HepG2 (cell line): Measurements from ENCODE around the gene USP10. TPM values are rescaled to one million over a fixed set of nuclear protein-coding genes. Genes with fewer than 3 reads are reported as not detected.

Source experiments
- ATAC-seq: fragments of 200-7000 bp; cut with Tn5 transposase; 3 replicates; pipeline ENCODE4 v1.9.1; 2020; ENCODE audit warnings: mild to moderate bottlenecking, moderate library complexity
- BruUV-seq: library from RNA; stranded (reverse); fragments of 400-500 nt; replicated peaks from 2 replicates; lab custom pipeline; 2021; lab: Mats Ljungman, UMichigan
- CTCF ChIA-PET: fragments of 300-600 bp; formaldehyde crosslinking; extraction: SDS; loops from one replicate; lab custom pipeline; 2021; ENCODE audit warnings: low total read pairs, inconsistent platforms, low intra/inter-chr PET ratio; lab: Yijun Ruan, JAX
- POLR2A ChIA-PET: fragments of 350-600 bp; sonication (Branson Sonifier 250); formaldehyde crosslinking; loops from one replicate; lab custom pipeline; 2020; ENCODE audit warnings: antibody characterized with exemption, inconsistent platforms; lab: Yijun Ruan, JAX
- DNase-seq: peaks from one replicate; pipeline ENCODE4 v3.0.0-alpha.2; 2015; ENCODE audit warnings: low spot score
- FAIRE-seq: peaks from 3 replicates; lab custom pipeline; 2011; peaks lifted over from hg19 to GRCh38; lab: Jason Lieb, UNC
- H2AFZ ChIP-seq: one replicate; pipeline ENCODE4 v1.6.1; 2011; ENCODE audit warnings: low read length, inconsistent platforms
- H3K27ac ChIP-seq: fragments of 300-600 bp; 3 replicates; pipeline ENCODE4 v1.8.0; 2011; ENCODE audit warnings: mixed run types, mild to moderate bottlenecking, mixed read lengths, low read length, inconsistent platforms; ENCODE audit not compliant: insufficient read depth; ENCODE audit errors: extremely low read length
- H3K27me3 ChIP-seq, 2 experiments: fragments of 200-600 bp in 1 of 2; 2 replicates in 1 of 2; 3 replicates in 1 of 2; pipeline versions ENCODE4 v1.6.0 to v1.8.0; 2011; ENCODE audit warnings: low read length in 2 of 2, mild to moderate bottlenecking in 2 of 2, moderate library complexity in 2 of 2, inconsistent platforms in 1 of 2; ENCODE audit not compliant: insufficient read depth in 2 of 2, control insufficient read depth in 1 of 2
- H3K36me3 ChIP-seq, 2 experiments: fragments of 200-600 bp in 1 of 2; replicated peaks in 1 of 2; 2 replicates in 1 of 2; 3 replicates in 1 of 2; pipeline versions ENCODE4 v1.5.1 to v1.8.0; 2011; ENCODE audit warnings: low read length in 2 of 2, inconsistent platforms in 1 of 2; ENCODE audit not compliant: insufficient read depth in 2 of 2, control insufficient read depth in 1 of 2
- H3K4me1 ChIP-seq: 2 replicates; pipeline ENCODE4 v1.5.1; 2012; ENCODE audit warnings: low read length, inconsistent platforms; ENCODE audit not compliant: insufficient read depth
- H3K4me2 ChIP-seq: 2 replicates; pipeline ENCODE4 v1.6.0; 2011; ENCODE audit warnings: low read depth, low read length, inconsistent platforms
- H3K4me3 ChIP-seq, 3 experiments: fragments of 200-600 bp in 1 of 3; sonication (generic), shearing (Covaris generic) in 1 of 3; replicated peaks in 1 of 3; 2 replicates each; pipeline ENCODE4 v1.5.1; 2011 to 2016; ENCODE audit warnings: low read length in 3 of 3, inconsistent platforms in 2 of 3, low read depth in 2 of 3, mild to moderate bottlenecking in 2 of 3, control low read depth in 1 of 3, mixed read lengths in 1 of 3; ENCODE audit not compliant: insufficient read depth in 1 of 3
- H3K79me2 ChIP-seq: one replicate; pipeline ENCODE4 v1.6.1; 2011; ENCODE audit warnings: low read length, inconsistent platforms; ENCODE audit not compliant: insufficient read depth
- H3K9ac ChIP-seq: 2 replicates; pipeline ENCODE4 v1.6.0; 2011; ENCODE audit warnings: mild to moderate bottlenecking, low read depth, low read length, inconsistent platforms; ENCODE audit not compliant: insufficient read depth
- H3K9me3 ChIP-seq: 2 replicates; pipeline ENCODE4 v1.5.1; 2012; ENCODE audit warnings: mild to moderate bottlenecking, low read length
- H4K20me1 ChIP-seq: 2 replicates; pipeline ENCODE4 v1.6.0; 2011; ENCODE audit warnings: inconsistent platforms, mild to moderate bottlenecking, low read length, moderate library complexity; ENCODE audit not compliant: insufficient read depth
- ELF1 ChIP-seq: sonication (generic); formaldehyde crosslinking; IDR thresholded peaks from 2 replicates; pipeline ENCODE4 v1.4.0; 2020; ENCODE audit warnings: missing genetic modification reagents
- MEIS2 ChIP-seq: sonication (generic); formaldehyde crosslinking; IDR thresholded peaks from 2 replicates; pipeline ENCODE4 v1.9.0; 2021; ENCODE audit warnings: mild to moderate bottlenecking, missing genetic modification reagents
- PAXIP1 ChIP-seq: sonication (generic); formaldehyde crosslinking; conservative IDR thresholded peaks from 2 replicates; pipeline ENCODE4 v1.4.0; 2020; ENCODE audit warnings: mild to moderate bottlenecking, missing genetic modification reagents, moderate library complexity
- ZBTB37 ChIP-seq: sonication (generic); formaldehyde crosslinking; IDR thresholded peaks from 2 replicates; pipeline ENCODE4 v1.4.0; 2020; ENCODE audit warnings: mild to moderate bottlenecking, missing genetic modification reagents
- ZBTB38 ChIP-seq: sonication (generic); formaldehyde crosslinking; IDR thresholded peaks from 2 replicates; pipeline ENCODE4 v1.5.1; 2020; ENCODE audit warnings: mild to moderate bottlenecking, missing genetic modification reagents
- ZFP41 ChIP-seq: sonication (generic); formaldehyde crosslinking; IDR thresholded peaks from 2 replicates; pipeline ENCODE4 v1.4.0; 2020; ENCODE audit warnings: mild to moderate bottlenecking, missing genetic modification reagents, borderline replicate concordance
- ZNF33A ChIP-seq: sonication (generic); formaldehyde crosslinking; IDR thresholded peaks from 2 replicates; pipeline ENCODE4 v1.5.1; 2020; ENCODE audit warnings: missing genetic modification reagents, mild to moderate bottlenecking, moderate library complexity, borderline replicate concordance
- ZNF441 ChIP-seq: sonication (generic); formaldehyde crosslinking; IDR thresholded peaks from 2 replicates; pipeline ENCODE4 v1.7.0; 2021; ENCODE audit warnings: missing genetic modification reagents, borderline replicate concordance
- ZNF687 ChIP-seq: sonication (generic); formaldehyde crosslinking; IDR thresholded peaks from 2 replicates; pipeline ENCODE4 v1.5.1; 2020; ENCODE audit warnings: mild to moderate bottlenecking, missing genetic modification reagents, moderate library complexity
- WGBS: methylation state at CpG from one replicate; pipeline ENCODE4 v1.1.6; 2017; ENCODE audit warnings: low lambda C conversion rate; 5-methylcytosine and 5-hydroxymethylcytosine counted together
- in situ Hi-C: cut with HindIII; loops from 2 replicates; pipeline ENCODE4 v1.10.0; 2017; ENCODE audit warnings: low pct_unique_long_range_greater_than_20kb; ENCODE audit not compliant: extremely low pct_ligation_motif_present
- intact Hi-C: fragments of 100-400 bp; cut with micrococcal nuclease; formaldehyde crosslinking; loops from one replicate; pipeline ENCODE4 v1.10.0; 2022; ENCODE audit not compliant: unreplicated experiment
- polyA plus RNA-seq, 8 experiments: library from polyadenylated mRNA; depleted of rRNA in 3 of 8; stranded (reverse) in 7 of 8; unstranded in 1 of 8; fragments of >200 nt; fragmentation: Illumina TruSeq in 4 of 8; extraction: Trizol in 4 of 8; gene quantifications; 2 replicates each; pipeline versions ENCODE4 v1.2.1 to v1.2.3, GENCODE V29; 2011 to 2016; ENCODE audit warnings: low read depth in 4 of 8, missing spikeins in 1 of 8, mixed read lengths in 1 of 8; ENCODE audit not compliant: insufficient read depth in 1 of 8
- total RNA-seq, 5 experiments: library from RNA; depleted of rRNA; stranded (reverse); fragments of >200 nt; fragmentation: Illumina TruSeq; extraction: Trizol; gene quantifications; 2 replicates each; pipeline ENCODE4 v1.2.3, GENCODE V29; 2016; ENCODE audit warnings: low read depth in 1 of 5

The USP10 gene
- total and polyA plus RNA-seq, 2 of the 13 experiments (the other 11 are each of a cell fraction or from before 2014, with no cell fraction given), result 79.1 to 122 TPM

- TF ChIP-seq ZFP41 (CRISPR knock-in tag), result no peak
- no peak for TF ChIP-seq ELF1 (CRISPR knock-in tag)
These were observed 32.0 kb upstream of the USP10 start (continued) for GRCh38 chr16:84667600-84668309.

- H3K36me3 ChIP-seq, result no peaks in the 10 kb centered on the region
- H3K27me3 ChIP-seq, result 0 out of 5 replicates have a peak, but pooled peaks cover 0 to 17% of the 10 kb centered on the region in 2 experiments
- in situ Hi-C loops, result loop anchor here (5.0 kb wide), 1 partner anchor 57 kb away; no protein-coding TSS in a partner anchor
- no peaks in the 10 kb centered on the region for H3K9me3 ChIP-seq
- H3K27ac ChIP-seq, result no peak overlapping the region
- ATAC-seq (peak; percentile 49), DNase-seq (no peak), FAIRE-seq (no peak)
- POLR2A ChIA-PET, result no interaction called here
- H3K79me2 ChIP-seq, result no peaks in the 10 kb centered on the region
- H3K4me2 ChIP-seq, result no peak overlapping the region
- no peak overlapping the region for H2AFZ ChIP-seq
- peaks cover 20% of the 10 kb centered on the region for H3K4me1 ChIP-seq
- BruUV-seq, result no TSS peak
- H3K9ac ChIP-seq, result no peak overlapping the region
- WGBS, result 58% methylated on average over 10 of the region's 12 CpGs
- H3K4me3 ChIP-seq, result no peak overlapping the region
- CTCF ChIA-PET, result no interaction called here
- intact Hi-C loops, result no loop called here
- H4K20me1 ChIP-seq, result no peaks in the 10 kb centered on the region
- TF ChIP-seq ZBTB38 (CRISPR knock-in tag), result peak; percentile 61; the same call in 1 of the 2 replicates
- no peak for TF ChIP-seq PAXIP1 (CRISPR knock-in tag)
- no peak for TF ChIP-seq ZNF441 (CRISPR knock-in tag)
- no peak for TF ChIP-seq ZBTB37 (CRISPR knock-in tag)
- TF ChIP-seq MEIS2 (CRISPR knock-in tag), result no peak
- peak; percentile 50 for TF ChIP-seq ZNF687 (CRISPR knock-in tag)
- TF ChIP-seq ZNF33A (CRISPR knock-in tag), result no peak
These were observed 29.7 kb upstream of the USP10 start for GRCh38 chr16:84670063-84670462.
